Stimulated activated naive CD8-positive, alpha-beta T cell treated with anti-CD3 and anti-CD28 coated beads, Interleukin-15, Interleukin-2, amounts not matched to agents 100 U/mL and 50 U/mL, for 24 hours (primary cell): ENCODE data around the gene APBB3.
"Not testable (repeated sequence)": the region's sequence is repeated elsewhere in the genome, so short reads cannot be mapped to it uniquely, and the experiment has no call there.

ENCODE experiments used
- ATAC-seq: fragments of 150-1000 bp; cut with Tn5 transposase; one replicate; pipeline ENCODE4 v1.10.0; 2021
- DNase-seq: peaks from one replicate; pipeline ENCODE4 v3.0.0; 2021

APBB3 gene, protein sequence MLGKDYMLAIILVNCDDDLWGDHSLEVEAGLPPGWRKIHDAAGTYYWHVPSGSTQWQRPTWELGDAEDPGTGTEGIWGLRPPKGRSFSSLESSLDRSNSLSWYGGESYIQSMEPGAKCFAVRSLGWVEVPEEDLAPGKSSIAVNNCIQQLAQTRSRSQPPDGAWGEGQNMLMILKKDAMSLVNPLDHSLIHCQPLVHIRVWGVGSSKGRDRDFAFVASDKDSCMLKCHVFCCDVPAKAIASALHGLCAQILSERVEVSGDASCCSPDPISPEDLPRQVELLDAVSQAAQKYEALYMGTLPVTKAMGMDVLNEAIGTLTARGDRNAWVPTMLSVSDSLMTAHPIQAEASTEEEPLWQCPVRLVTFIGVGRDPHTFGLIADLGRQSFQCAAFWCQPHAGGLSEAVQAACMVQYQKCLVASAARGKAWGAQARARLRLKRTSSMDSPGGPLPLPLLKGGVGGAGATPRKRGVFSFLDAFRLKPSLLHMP

DNA sequence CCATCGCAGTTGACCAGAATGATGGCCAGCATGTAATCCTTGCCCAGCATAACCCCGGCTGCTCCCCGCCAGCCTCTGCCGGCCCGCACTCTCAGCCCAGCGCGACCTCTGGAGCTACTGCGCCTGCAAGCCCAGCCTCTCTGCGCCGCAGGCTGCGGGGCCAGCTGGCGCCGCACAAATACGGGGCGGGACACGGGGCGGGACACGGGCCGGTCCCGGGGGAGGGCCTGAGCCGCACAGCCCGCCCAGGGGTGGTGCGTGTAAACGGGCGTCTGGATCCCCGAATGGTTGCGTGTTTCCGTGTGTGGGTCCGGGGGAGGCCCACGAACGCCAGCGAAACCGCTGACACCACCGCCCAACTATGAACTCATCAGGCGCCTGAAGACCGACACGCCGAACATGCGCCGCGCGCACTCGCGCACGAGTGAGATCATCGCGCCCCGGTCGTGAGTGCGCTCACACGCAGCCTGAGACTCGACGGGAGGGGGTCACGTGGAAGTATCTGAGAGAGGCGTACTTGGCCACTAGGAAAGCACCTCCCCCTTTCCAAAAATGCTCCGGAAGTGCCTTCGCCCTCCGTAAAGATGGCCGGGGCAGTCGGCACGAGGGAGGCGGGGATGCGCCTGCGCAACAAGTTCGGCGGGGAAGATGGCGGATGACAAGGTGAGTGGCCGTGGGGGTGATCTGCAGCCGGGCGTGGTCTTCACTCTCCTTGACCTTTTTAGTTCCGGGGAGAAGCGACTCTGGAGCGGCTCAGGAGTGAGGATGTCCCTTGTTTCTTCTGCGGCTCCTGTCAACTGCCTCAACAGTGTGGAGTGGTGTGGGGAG, at the start of gene APBB3, which contains the start of gene SLC35A4:
Gene APBB3, minus strand, starts transcription at position 403 of the 828 bp plus-strand sequence. Its CDS starts 353 bp downstream, at position 50.
Gene SLC35A4, plus strand, starts transcription at position 633 of the 828 bp plus-strand sequence. CDS start 2,342 bp downstream, outside the sequence.
- peak; percentile 91 for ATAC-seq
- peak; percentile 95 for DNase-seq

DNA sequence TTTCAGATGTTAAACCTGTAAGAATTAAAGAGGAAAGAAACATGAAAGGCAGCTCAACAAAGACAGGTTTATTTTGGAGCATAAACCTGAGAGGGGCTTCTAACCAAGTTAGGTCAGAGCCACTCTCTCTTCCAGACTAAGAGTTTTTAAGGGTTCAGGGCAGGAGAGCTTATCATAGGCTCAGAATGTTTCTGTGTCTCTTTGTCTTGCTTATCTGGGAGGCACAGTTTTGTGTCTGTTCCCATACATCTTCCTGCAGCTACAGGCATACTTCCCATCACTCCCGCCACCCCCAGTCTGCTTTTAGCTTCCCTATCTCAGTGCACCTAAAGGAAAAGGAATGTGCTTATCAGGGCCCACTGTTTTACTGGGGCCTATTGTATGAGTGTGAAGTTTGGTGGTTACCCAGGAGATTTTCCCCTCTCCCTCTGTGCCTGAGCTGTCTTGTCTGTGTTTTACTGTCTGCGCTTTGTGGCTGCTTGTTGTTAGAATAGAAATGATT, 46.7 kb upstream of the APBB3 start:
- no peak for DNase-seq
- ATAC-seq = no peak

DNA sequence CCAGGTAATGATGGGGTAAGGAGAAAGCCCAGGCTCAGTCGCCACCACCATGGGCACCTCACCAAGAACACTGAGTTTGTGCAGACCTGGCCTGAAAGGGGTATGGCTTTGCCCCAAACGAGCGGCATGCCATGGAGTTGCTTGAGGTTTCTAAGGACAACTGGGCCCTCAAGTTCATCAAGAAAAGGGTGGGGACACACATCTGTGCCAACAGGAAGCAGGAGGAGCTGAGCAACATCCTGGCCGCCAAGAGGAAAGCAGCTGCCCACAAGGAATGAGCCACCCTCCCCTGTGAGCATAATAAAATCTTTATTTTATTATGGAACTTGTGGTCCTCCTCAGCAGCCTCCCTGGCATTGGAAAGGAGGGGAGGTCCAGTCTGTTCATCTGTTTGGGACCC, 44.7 kb upstream of the APBB3 start:
- DNase-seq = no peak
- no peak for ATAC-seq

DNA sequence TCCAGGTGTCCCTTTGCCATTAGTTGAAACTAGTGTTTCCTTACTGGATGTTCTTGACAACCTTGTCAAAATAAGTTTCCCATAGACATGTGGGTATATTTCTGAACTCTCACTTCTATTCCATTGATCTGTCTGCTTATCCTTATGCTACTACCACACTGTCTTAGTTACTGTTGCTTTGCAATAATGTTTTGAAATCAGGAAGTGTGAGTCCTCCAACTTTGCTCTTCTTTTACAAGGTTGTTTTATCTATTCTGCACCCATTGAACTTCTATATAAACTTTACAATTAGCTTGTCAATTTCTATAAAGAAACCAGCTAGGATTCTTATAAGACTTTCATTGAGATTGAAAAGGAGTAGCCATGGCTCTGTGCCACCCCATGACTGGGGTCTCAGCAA, 44.3 kb upstream of the APBB3 start:
- no peak for DNase-seq
- ATAC-seq = no peak

DNA sequence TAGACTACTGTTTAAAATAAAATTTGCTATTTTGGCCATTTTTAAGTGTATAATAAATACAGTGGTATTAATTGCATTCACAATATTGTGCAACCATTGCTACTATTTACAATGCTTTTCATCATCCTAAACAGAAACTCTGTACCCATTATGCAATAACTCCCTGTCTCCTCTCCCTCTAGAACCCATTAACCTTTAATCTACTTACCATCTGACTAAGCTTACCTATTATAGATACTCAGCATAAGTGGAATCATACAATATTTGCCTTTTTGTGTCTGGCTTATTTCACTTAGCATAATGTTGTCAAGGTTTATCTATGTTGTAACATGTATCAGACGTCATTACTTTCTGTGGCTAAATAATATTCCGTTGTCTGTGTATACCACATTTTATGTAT, 42.6 kb upstream of the APBB3 start:
- DNase-seq (no peak), ATAC-seq (no peak)

DNA sequence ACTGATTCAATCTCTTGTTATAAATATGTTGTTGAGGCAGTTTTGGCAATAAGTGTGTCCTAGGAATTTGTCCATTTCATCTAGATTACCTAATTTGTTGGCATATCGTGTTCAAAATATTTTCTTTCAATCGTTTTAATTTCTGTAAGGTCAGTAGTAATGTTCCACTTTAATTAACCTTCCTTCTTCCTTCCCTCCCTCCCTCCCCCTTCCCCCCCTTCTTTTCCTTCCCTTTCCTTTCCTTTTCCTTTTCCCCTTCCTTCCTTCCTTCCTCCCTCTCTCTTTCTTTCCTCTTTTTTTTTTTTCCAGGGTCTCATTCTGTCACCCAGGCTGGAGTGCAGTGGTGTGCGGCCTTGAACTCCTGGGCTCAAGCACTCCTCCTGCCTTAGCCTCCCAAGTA, 41.5 kb upstream of the APBB3 start:
- DNase-seq = no peak
- ATAC-seq = no peak

DNA sequence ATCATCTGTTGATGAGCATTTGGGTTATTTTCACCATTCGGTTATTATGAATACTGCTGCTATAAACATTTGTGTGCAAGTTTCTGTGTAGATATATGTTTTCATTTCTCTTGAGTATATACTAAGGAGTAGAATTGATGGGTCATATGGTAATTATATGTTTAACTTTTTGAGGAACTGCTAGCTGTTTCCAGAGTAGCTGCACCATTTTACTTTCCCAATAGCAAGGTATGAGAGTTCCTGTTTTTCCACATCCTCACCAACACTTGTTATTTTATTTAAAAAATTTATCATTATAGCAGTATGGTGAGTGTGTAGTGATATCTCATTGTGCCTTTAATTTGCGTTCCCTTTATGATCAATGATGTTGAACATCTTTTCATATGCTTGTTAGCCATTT, 39.3 kb upstream of the APBB3 start:
- ATAC-seq (no peak), DNase-seq (no peak)

DNA sequence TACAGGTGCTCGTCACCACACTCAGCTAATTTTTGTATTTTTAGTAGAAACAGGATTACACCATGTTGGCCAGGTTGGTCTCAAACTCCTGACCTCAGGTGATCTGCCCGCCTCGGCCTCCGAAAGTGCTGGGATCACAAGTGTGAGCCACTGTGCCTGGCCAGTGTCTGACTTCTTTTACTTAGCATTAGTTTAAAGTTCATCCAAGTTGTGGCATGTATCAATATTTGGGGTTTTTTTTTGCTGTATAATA, 39.0 kb upstream of the APBB3 start:
- ATAC-seq, DNase-seq: not testable (repeated sequence)

DNA sequence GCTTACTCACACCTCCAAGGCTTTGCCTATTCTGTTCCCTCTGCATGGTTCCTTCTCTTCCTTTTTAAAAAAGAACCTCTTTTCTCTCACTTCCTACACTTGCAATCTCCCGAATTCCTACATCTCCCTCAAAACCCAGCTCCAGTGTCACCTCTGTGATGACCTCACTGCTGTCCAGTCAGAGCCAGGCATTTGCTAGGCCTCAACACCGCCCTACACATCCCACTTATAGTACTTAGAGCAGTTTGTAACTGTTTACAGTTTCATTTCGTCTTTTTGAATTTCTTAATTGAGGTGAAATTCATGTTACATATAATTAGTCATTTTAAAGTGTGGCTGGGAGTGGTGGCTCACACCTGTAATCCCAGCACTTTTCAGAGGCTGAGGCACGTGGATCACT, 37.7 kb upstream of the APBB3 start:
- ATAC-seq = no peak
- DNase-seq = no peak

DNA sequence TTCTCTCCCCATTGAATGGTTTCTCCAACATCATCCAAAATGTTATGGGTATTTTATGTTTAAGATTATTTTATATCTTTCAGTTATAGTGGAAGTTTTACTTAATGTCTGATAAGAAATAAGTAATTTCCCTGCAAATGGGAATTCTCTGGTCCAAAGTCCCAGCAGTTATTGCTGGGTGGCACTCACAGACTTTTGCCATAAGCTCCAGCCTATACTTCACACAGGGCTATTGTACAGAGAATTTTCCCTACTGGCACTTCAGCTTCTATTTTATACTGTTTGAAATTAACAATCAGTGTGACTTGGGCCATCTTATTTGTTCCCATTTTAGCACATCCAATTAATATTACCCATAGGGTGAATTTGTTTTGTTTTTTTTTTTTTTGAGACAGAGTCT, 35.7 kb upstream of the APBB3 start:
- ATAC-seq (no peak), DNase-seq (no peak)

DNA sequence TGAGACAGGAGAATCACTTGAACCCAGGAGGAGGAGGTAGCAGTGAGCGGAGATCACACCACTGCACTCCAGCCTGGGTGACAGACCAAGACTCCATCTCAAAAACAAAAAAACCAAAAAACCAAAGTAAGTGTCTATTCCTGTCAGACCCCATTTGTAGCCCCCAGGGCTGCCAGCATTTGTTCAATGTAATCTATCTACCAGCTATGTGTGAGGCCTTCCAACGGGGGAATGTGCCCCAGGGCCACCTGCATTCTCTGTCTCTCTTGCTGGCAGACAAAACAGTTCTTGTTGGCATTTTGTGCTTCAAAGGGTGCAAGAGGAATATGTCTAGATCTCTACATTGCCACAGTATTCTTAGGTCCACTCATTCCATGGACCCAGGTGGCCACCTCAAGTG, 34.4 kb upstream of the APBB3 start:
- ATAC-seq (no peak), DNase-seq (no peak)

DNA sequence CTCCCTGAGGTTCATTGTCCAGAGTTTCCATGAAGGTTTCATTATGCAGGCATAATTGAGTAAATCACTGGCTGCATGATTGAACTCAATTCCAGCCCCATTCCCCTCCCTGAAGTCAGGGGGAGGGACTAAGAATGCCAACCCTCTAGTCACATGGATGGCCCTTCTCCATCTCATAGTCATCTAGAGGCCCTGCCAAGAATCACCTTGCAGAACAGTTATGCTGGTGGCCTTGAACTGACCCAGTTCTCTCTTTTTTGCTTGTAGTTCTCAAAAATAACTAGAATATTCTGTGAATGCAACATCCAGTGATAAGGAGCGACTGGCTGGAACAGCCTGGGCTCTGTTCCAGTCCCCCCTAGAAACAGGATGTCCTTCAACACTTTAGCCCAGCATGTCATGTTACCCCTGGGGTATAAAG, 31.9 kb upstream of the APBB3 start:
- DNase-seq (no peak), ATAC-seq (no peak)

DNA sequence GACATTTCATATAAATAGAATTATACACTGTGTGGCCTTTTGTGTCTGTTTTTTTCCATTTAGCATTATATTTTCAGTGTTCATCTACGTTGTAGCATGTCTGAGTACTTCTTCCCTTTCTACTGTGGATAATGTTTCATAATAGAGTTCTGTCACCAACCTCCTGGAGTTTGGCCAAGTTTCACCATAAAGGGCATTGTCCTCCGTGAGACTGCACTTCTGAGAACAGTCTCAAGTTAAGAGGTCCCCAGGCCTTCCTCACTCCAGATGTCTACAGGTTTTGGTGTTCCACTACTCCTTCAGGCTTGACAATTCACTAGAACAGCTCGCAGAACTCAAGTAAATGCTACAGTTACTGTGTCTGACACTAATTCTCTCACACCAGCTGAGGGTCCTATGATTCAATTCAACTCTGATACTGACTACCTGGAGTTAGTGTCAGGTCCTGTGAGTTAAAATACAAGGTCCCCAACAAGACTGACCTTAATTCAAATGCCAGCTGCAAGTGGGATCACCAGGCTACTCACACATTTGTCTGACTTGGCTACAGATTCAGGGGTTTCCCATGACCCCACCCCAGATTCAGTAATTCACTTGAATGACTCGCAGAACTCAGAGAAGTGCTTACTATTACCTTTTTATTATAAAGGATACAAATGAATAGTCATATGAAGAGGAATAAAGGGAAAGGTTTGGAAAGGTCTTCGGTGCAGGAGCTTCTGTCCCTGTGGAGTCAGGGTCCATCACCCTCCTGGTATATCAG, 31.3 kb upstream of the APBB3 start:
- no peak for DNase-seq
- ATAC-seq = no peak

DNA sequence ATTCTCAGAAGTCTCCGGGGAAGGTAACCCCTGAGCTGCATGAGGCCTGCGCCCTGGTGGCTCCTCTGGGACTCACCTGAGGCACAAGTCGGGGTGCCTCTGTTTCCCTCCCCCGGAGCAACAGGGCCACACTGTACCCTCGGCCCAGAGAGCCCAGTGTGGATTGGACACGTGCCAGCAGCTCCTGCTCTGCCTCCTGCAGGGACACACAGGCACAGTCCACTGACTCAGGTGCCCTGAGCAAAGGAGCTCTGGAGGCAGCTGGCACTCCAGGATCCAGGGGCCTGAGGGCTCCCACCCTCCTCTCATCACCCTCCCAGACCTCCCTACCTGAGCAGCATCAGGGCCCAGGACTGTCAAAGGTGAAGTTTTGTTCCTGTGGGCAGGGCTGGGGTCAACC, 29.8 kb upstream of the APBB3 start:
- ATAC-seq = no peak

DNA sequence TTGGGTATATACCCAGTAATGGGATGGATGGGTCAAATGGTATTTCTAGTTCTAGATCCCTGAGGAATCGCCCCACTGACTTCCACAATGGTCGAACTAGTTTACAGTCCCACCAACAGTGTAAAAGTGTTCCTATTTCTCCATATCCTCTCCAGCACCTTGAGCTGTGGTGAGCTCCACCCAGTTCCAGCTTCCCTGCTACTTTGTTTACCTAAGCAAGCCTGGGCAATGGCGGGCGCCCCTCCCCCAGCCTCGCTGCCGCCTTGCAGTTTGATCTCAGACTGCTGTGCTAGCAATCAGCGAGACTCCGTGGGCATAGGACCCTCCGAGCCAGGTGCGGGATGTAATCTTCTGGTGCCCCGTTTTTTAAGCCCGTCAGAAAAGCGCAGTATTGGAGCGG, 28.7 kb upstream of the APBB3 start:
- not testable (repeated sequence) for DNase-seq, ATAC-seq

More for the DNA sequence above, 29.8 kb upstream of the APBB3 start:
- DNase-seq = no peak

DNA sequence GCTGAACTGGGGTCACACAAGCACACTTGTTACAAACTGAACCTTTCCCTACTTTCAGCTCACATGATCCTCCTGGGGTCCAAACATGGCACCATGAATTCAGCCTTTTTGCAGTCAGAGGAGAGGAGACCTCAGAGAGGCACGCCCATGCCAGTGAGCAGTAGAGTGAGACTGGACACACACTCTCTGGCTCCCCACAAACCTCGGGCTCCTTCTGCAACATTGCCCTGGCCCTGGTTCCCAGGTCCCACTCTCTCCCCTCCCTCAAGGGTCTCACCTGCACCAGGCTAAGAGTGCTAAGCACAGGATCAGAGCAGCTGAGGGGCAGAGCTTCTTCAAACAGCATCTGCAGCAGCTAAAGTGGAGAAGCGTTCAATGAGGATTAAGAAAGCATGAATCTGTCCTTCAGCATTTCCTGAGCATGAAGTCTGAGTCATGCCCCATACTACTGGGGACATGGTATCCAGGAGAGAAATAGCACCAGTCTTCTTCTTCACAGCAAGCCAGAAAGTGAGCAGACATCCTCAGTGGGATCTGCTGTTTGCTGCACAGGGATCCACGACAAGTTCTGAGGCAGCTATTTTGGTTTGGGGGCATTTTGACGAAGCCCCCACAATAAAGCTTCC, 27.5 kb upstream of the APBB3 start:
- DNase-seq = no peak
- no peak for ATAC-seq

DNA sequence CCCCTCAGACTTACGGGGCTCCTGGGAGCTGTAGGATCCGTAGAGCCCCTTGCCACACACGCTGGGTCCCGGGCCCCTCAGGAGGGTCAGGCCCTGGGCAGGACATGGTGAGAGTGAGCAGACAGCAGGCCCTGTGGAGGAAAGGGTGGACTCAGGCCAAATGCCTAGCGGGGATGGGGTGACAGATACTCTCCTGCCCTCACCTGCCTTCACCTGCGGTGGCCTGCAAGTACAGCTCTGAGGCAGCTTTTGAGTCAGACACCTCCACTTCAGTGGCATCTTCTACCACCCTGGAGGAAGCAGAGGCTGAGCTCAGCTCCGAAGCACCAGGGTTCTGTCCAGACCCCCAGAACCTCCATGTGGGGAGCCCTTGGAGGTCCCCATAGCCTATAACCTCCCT, 26.5 kb upstream of the APBB3 start:
- ATAC-seq = no peak
- DNase-seq = no peak

DNA sequence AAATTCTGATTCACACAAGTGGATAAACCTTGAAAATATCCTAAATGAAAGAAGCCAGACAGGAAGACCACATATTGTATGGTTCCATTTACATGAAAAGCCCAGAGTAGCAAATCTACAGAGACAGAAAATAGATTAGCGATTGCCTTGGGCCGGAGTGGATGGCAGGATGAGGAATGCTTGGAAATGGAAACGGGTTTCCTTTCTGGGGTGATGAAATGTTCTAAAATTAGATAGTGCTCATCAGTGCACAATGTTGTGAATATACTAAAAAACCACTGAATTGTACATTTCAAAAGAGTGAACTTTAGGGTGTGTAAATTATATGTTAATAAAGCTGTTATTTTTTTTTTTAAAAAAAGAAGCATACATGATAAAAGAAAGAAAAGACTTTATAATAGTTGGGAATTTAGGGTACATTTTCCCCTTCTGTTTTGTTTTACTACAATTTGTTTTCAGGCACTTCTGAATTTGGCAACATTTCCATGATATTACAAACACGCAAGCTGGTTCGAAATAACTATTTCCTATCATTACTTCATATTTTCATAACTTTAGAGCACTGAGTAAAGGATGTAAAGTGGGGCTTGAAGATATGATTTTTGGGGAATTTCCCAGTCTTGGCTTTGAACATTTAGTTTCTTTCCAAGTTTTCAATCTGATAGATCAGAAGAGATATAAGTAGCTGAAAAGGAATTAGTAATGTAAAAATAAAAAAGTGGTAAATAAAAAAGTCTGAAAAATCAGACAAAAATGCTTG, 24.1 kb upstream of the APBB3 start:
- DNase-seq (no peak), ATAC-seq (no peak)

DNA sequence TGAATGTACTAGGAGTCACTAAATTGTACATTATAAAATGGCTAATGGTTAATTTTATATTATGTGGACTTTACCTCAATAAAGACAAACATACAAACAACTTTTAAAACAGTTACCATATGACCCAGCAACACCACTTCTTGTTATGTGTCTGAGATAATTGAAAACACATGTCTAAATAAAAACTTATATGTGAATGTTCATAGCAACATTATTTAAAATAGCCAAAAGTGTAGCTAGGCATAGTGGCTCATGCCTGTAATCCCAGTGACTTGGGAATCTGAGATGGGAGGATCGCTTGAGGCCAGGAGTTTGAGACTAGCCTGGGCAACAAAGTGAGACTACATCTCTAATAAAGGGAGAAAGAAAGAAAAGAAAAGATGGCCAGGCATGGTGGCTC, 23.1 kb upstream of the APBB3 start:
- no peak for ATAC-seq
- no peak for DNase-seq

DNA sequence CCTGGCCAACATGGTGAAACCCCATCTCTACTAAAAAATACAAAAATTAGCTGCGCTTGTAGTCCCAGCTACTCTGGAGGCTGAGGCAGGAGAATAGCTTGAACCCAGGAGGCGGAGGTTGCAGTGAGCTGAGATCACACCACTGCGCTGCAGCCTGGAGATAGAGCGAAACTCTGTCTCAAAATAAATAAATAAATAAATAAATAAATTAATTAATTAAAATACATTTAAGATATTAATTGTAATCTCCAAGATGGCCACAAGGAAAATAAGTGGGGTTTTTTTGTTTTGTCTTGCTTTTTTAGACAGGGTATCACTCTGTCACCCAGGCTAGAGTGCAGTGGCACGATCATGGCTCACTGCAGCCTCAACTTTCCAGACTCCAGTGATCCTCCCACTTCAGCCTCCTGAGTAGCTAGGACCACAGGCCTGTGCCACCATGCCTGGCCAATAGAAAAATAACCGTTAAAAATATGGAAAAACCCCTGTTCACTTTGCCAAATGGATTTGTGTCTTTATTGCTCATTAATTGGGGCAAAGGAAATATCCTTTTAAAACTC, 14.9 kb upstream of the APBB3 start:
- not testable (repeated sequence) for ATAC-seq, DNase-seq

DNA sequence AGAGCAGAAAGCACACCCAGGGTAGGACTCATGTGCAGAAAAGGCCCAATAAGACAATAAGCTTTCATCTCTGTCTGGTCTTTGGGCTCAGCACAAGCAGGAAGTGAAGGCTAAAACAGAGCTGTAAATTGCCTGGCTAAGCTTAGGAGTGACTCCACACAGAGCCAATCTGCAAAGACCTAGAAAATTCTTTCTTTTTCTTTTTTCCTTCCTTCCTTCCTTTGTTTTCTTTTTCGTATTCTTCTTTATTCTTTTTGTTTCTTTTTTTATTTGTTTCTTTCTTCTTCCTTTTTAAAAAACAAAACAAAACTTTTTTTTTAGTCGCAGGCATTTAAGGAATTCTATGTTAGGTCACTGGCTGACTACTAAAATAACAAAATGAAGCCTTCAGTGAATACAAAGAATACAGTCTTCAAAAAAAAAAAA, 12.4 kb upstream of the APBB3 start:
- DNase-seq (no peak), ATAC-seq (no peak)
